Neural cell (in vitro differentiated cells): ENCODE results near the gene S100A13. TPM values are rescaled to one million over a fixed set of nuclear protein-coding genes. Genes with fewer than 3 reads are reported as not detected.

Source experiments
- H2AFZ ChIP-seq: fragments of 200-600, 300-800 bp; sonication (generic), shearing (Covaris generic); 2 replicates; pipeline ENCODE4 v1.6.0; 2014; ENCODE audit warnings: low read depth, mild to moderate bottlenecking, antibody characterized with exemption, low read length, moderate library complexity
- H3F3A ChIP-seq: fragments of 200-600 bp; shearing (Covaris generic); 2 replicates; pipeline ENCODE4 v1.6.1; 2016; ENCODE audit warnings: mild to moderate bottlenecking, moderate library complexity, mixed read lengths, antibody characterized with exemption, low read length; ENCODE audit not compliant: insufficient read depth, poor library complexity, severe bottlenecking
- H3K27ac ChIP-seq: fragments of 200-600, 300-800 bp; sonication (generic), shearing (Covaris generic); 2 replicates; pipeline ENCODE4 v1.5.1; 2014; ENCODE audit warnings: mild to moderate bottlenecking, low read length, moderate library complexity
- H3K27me3 ChIP-seq: fragments of 300-800, 200-600 bp; sonication (generic), shearing (Covaris generic); 2 replicates; pipeline ENCODE4 v1.6.0; 2014; ENCODE audit warnings: mild to moderate bottlenecking, low read depth, low read length, moderate library complexity; ENCODE audit not compliant: insufficient read depth
- H3K36me3 ChIP-seq: fragments of 300-800, 200-600 bp; sonication (generic), shearing (Covaris generic); 2 replicates; pipeline ENCODE4 v1.5.1; 2014; ENCODE audit warnings: mild to moderate bottlenecking, antibody characterized with exemption, low read length, moderate library complexity; ENCODE audit not compliant: insufficient read depth
- H3K4me2 ChIP-seq: fragments of 300-800, 200-600 bp; sonication (generic), shearing (Covaris generic); 2 replicates; pipeline ENCODE4 v1.6.0; 2014; ENCODE audit warnings: mild to moderate bottlenecking, low read length
- H3K4me3 ChIP-seq: fragments of 300-800, 200-600 bp; sonication (generic), shearing (Covaris generic); 2 replicates; pipeline ENCODE4 v1.5.1; 2014; ENCODE audit warnings: mild to moderate bottlenecking, low read length, moderate library complexity
- H3K79me2 ChIP-seq: fragments of 200-600 bp; shearing (Covaris generic); replicated peaks from 2 replicates; pipeline ENCODE4 v1.6.0; 2014; ENCODE audit warnings: mild to moderate bottlenecking, low read length, moderate library complexity; ENCODE audit not compliant: insufficient read depth
- H3K9ac ChIP-seq: fragments of 300-800, 200-600 bp; sonication (generic), shearing (Covaris generic); 2 replicates; pipeline ENCODE4 v1.6.1; 2016; ENCODE audit warnings: mild to moderate bottlenecking, low read length, mixed read lengths
- H3K9me2 ChIP-seq: fragments of 200-600 bp; shearing (Covaris generic); 2 replicates; pipeline ENCODE4 v1.6.1; 2016; ENCODE audit warnings: mild to moderate bottlenecking, low read length, mixed read lengths; ENCODE audit not compliant: insufficient read depth
- H3K9me3 ChIP-seq: fragments of 200-600, 300-800 bp; sonication (generic), shearing (Covaris generic); 2 replicates; pipeline ENCODE4 v1.6.1; 2016; ENCODE audit warnings: mild to moderate bottlenecking, mixed run types, low read length, moderate library complexity, mixed read lengths
- H4K20me1 ChIP-seq: fragments of 200-600 bp; shearing (Covaris generic); 2 replicates; pipeline ENCODE4 v1.6.1; 2016; ENCODE audit warnings: mild to moderate bottlenecking, mixed run types; ENCODE audit not compliant: insufficient read depth
- EP300 ChIP-seq: fragments of 450-650 bp; conservative IDR thresholded peaks from 2 replicates; pipeline ENCODE4 v1.6.1; 2014; ENCODE audit warnings: antibody characterized with exemption, mild to moderate bottlenecking, moderate library complexity; ENCODE audit not compliant: poor library complexity, severe bottlenecking
- EZH2 ChIP-seq: fragments of 200-600, 300-800 bp; shearing (Covaris generic), sonication (generic); IDR thresholded peaks from 2 replicates; pipeline ENCODE4 v1.6.1; 2014; ENCODE audit warnings: antibody characterized with exemption, low read length, borderline replicate concordance, mild to moderate bottlenecking; ENCODE audit not compliant: insufficient read depth, poor library complexity, severe bottlenecking
- MXI1 ChIP-seq: fragments of 450-650 bp; conservative IDR thresholded peaks from 2 replicates; pipeline ENCODE4 v1.6.1; 2014; ENCODE audit warnings: antibody characterized with exemption, mild to moderate bottlenecking; ENCODE audit not compliant: poor library complexity, severe bottlenecking
- POLR2AphosphoS5 ChIP-seq: IDR thresholded peaks from 2 replicates; pipeline ENCODE4 v1.6.1; 2012
- RAD21 ChIP-seq: fragments of 450-650 bp; conservative IDR thresholded peaks from 2 replicates; pipeline ENCODE4 v1.6.1; 2014; ENCODE audit warnings: antibody characterized with exemption, mild to moderate bottlenecking, moderate library complexity
- SMC3 ChIP-seq: fragments of 450-650 bp; conservative IDR thresholded peaks from 2 replicates; pipeline ENCODE4 v1.6.1; 2014; ENCODE audit warnings: antibody characterized with exemption, mild to moderate bottlenecking, moderate library complexity; ENCODE audit not compliant: poor library complexity
- TAF1 ChIP-seq: IDR thresholded peaks from 2 replicates; pipeline ENCODE4 v1.6.1; 2012; ENCODE audit warnings: low read depth
- polyA plus RNA-seq: library from polyadenylated mRNA; depleted of rRNA; stranded (reverse); fragments of >200 nt; gene quantifications from 2 replicates; pipeline ENCODE4 v1.2.3, GENCODE V29; 2014
- TF ChIP-seq, protein P1 (sequence below): IDR thresholded peaks from 2 replicates; pipeline ENCODE4 v1.6.1; 2012; ENCODE audit warnings: borderline replicate concordance
- TF ChIP-seq, protein P2 (sequence below): fragments of 450-650 bp; IDR thresholded peaks from 2 replicates; pipeline ENCODE4 v1.5.1; 2014; ENCODE audit warnings: antibody characterized with exemption, mild to moderate bottlenecking, moderate library complexity; ENCODE audit not compliant: poor library complexity, severe bottlenecking

S100A13 gene
- polyA plus RNA-seq, 1 donor from 2014 or later, result 2.1 TPM

DNA sequence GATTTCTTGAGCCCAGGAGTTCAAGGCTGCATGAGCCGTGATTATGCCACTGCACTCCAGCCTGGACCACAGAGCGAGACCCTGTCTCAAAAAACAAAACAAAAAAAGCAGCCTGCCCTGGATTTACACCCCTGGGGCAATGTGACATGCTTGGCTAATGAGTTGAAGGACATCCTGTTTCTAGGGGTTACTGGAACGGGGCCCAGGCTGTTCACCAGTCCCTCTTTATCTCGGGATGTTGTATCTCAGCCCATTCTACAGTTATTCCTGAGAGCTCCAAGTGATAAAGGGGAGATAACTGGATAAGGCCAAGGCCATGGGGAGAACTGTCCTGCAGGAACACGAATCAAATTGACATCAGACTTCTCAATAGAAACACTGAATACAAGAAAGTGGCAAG lies 40.0 kb downstream of the S100A13 start:
- Histone ChIP-seq H3K4me3 (no peak overlapping the region), H3F3A (no peaks in the 10 kb centered on the region), H4K20me1 (no peaks in the 10 kb centered on the region), H3K79me2 (no peaks in the 10 kb centered on the region), H3K27ac (no peak overlapping the region), H2AFZ (no peak overlapping the region), H3K9ac (no peak overlapping the region), H3K27me3 (no peaks in the 10 kb centered on the region), H3K36me3 (no peaks in the 10 kb centered on the region), H3K9me3 (no peaks in the 10 kb centered on the region), H3K9me2 (no peaks in the 10 kb centered on the region), H3K4me2 (no peak overlapping the region)
- TF ChIP-seq MXI1, result no peak
- no peak for TF ChIP-seq EZH2
- TF ChIP-seq, protein P1, sequence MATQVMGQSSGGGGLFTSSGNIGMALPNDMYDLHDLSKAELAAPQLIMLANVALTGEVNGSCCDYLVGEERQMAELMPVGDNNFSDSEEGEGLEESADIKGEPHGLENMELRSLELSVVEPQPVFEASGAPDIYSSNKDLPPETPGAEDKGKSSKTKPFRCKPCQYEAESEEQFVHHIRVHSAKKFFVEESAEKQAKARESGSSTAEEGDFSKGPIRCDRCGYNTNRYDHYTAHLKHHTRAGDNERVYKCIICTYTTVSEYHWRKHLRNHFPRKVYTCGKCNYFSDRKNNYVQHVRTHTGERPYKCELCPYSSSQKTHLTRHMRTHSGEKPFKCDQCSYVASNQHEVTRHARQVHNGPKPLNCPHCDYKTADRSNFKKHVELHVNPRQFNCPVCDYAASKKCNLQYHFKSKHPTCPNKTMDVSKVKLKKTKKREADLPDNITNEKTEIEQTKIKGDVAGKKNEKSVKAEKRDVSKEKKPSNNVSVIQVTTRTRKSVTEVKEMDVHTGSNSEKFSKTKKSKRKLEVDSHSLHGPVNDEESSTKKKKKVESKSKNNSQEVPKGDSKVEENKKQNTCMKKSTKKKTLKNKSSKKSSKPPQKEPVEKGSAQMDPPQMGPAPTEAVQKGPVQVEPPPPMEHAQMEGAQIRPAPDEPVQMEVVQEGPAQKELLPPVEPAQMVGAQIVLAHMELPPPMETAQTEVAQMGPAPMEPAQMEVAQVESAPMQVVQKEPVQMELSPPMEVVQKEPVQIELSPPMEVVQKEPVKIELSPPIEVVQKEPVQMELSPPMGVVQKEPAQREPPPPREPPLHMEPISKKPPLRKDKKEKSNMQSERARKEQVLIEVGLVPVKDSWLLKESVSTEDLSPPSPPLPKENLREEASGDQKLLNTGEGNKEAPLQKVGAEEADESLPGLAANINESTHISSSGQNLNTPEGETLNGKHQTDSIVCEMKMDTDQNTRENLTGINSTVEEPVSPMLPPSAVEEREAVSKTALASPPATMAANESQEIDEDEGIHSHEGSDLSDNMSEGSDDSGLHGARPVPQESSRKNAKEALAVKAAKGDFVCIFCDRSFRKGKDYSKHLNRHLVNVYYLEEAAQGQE, result no peak
- TF ChIP-seq RAD21, result no peak

DNA sequence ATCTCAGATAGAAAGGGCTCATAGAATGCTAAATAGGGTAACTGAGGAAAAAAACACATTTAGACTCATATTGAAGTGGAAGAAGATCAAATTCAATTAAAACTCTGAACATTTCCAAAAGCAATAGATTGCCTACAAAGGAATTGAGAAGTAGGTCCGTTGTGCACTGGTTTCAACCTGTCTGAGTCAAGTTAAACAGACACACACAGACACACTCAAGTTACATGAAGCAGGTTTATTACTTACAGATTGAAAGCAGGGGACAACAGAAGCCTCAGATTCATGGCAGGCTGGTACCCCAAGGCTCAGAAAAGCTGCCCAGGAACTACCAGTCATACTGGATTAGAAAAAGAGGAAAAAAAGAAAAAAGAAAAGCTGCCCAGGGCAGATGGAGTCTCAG lies 41.0 kb downstream of the S100A13 start:
- TF ChIP-seq MXI1, result no peak
- TF ChIP-seq, protein P2, sequence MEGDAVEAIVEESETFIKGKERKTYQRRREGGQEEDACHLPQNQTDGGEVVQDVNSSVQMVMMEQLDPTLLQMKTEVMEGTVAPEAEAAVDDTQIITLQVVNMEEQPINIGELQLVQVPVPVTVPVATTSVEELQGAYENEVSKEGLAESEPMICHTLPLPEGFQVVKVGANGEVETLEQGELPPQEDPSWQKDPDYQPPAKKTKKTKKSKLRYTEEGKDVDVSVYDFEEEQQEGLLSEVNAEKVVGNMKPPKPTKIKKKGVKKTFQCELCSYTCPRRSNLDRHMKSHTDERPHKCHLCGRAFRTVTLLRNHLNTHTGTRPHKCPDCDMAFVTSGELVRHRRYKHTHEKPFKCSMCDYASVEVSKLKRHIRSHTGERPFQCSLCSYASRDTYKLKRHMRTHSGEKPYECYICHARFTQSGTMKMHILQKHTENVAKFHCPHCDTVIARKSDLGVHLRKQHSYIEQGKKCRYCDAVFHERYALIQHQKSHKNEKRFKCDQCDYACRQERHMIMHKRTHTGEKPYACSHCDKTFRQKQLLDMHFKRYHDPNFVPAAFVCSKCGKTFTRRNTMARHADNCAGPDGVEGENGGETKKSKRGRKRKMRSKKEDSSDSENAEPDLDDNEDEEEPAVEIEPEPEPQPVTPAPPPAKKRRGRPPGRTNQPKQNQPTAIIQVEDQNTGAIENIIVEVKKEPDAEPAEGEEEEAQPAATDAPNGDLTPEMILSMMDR, result no peak
- TF ChIP-seq POLR2AphosphoS5, result no peak
- no peak for TF ChIP-seq EP300
- TF ChIP-seq RAD21, result no peak
- no peak for TF ChIP-seq EZH2
- TF ChIP-seq, protein P1, result no peak
- TF ChIP-seq SMC3, result no peak
- TF ChIP-seq TAF1, result no peak
- Histone ChIP-seq H3K9me2 (no peaks in the 10 kb centered on the region), H3K9me3 (no peaks in the 10 kb centered on the region), H3K27me3 (no peaks in the 10 kb centered on the region), H4K20me1 (no peaks in the 10 kb centered on the region), H3K4me3 (no peak overlapping the region), H3K4me2 (no peak overlapping the region), H3K79me2 (no peaks in the 10 kb centered on the region), H3K9ac (no peak overlapping the region), H3F3A (no peaks in the 10 kb centered on the region), H3K27ac (no peak overlapping the region), H2AFZ (no peak overlapping the region), H3K36me3 (no peaks in the 10 kb centered on the region)
